Stimulated activated CD4-positive, alpha-beta T cell treated with anti-CD3 and anti-CD28 coated beads, Interleukin-2, amount 100 ng/mL, for 24 hours (primary cell): Measurements from ENCODE around the gene LTBP1.
"Not testable (repeated sequence)": the region's sequence is repeated elsewhere in the genome, so short reads cannot be mapped to it uniquely, and the experiment has no call there.

Experiments
- DNase-seq, 2 donors: peaks; one replicate each; pipeline ENCODE4 v3.0.0-alpha.2; 2020

The LTBP1 gene

DNA sequence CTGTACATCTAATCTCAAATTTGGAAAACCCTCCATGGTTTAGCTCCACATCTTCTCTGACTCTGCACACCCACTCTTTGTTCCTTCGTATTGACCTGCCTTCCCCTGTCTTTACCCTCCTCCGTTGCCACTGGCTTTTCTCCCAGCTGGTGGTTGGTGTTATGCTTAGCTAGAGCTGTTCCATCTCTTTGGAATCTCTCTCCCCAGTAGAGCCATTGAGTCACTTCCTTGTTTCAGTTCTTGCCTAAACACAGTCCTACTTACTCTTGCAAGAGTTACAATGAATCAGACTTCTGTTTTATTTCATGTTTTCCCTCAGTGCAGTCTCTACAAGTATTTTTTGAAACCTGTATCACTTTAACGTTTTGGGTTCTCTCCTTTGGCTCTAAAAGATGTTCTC, 263.9 kb downstream of the LTBP1 start:
- DNase-seq: no peak

DNA sequence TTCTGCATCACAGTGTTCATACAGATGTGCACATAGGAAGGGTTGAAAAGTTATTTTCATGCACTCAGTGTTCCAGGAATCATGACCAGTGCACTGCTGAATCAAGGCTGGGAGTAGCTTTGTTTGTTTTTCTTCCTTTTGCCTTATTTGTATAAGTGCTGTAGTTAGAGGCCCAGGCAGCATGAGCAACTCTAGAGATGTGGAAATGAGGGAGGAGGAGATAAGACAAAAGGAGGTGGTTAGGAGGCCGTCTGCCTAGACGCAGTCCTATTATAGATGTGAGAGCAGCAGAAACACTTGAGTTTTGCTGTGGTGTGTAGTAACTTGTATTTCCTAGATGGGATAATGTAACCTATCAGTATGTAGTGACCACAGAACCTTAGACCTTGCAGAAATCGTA, 265.4 kb downstream of the LTBP1 start:
- DNase-seq: no peak

DNA sequence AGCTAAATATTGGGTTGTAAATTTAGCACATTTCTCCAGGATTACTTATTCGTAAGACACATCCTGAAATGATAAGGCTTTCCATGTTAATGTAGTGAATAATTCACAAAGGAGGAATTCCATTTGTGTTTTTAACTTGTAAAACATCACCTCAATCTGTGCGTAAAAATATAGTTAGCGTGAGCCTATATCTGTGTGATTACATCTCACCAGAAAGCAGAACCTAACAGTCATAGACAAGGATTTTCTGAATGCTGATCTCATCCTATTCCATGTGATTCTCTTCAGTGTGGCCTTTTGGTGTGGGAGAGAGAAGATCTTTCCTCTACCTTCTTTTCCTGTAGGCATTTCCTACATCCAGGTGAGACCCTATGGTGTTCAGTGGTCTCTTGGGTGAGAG, 266.5 kb downstream of the LTBP1 start:
- DNase-seq: no peak

DNA sequence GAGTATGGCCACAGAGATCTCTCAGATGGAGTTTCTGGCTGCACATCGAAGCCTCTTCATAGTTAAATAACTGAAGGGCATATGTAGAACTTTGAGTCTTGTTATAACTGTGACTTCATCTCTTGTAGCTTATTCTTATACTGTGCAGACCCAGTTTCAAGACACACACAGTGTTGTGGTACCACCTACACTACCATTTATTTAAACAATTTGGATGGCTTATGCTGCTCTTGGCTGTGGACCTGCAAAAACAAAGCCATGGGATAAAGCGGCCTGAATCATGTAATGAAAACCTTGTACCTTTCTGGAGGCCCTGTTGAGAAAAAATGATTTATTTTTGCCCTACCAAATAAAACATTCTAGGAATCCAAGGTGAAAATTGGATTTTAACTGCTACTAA, 266.9 kb downstream of the LTBP1 start:
- no peak for DNase-seq

- DNase-seq: no peak
Observed at GRCh38 chr2:33214436-33214835, 267.7 kb downstream of the LTBP1 start.

- DNase-seq: no peak
Observed at GRCh38 chr2:33214857-33215256, 268.1 kb downstream of the LTBP1 start.

GRCh38 chr2:33215299-33215698, 268.5 kb downstream of the LTBP1 start:
- DNase-seq: no peak

- no peak for DNase-seq
Observed at GRCh38 chr2:33215983-33216382, 269.2 kb downstream of the LTBP1 start.

DNA sequence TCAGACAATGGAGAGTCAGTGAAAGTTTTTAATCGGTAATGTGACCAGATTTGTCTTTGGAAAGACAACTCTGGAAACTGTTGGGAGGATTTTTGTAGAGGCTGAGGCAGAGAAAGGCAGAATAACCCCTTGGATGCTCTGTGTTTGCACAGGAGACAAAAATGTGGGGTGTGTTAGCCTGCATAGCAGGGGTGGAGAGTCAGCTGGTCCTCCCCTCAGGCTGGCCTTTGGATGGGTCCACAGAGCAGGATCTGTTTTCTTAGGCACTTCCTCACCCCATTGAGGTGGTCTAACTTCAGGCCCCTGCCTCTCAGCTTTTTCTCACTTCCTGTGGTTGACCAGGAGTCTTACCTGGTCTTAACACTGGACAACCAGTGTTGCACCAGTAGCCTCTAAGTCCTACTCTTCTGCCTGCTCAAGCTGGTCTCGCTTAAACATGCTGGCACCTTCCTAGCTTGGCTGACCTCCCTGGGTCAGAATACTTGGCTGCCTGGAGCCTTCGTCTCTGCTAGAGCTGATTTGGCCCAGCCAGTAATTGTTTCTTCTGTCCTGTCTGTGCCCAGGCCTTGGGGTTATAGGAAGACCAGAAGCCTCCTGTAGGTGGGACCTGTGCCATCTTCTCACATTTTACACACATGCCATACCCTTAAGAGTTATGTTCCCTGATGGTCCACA, 269.9 kb downstream of the LTBP1 start:
- DNase-seq: no peak

GRCh38 chr2:33217406-33217805, 270.7 kb downstream of the LTBP1 start:
- no peak for DNase-seq

GRCh38 chr2:33219114-33219513, 272.4 kb downstream of the LTBP1 start:
- DNase-seq: no peak

GRCh38 chr2:33219850-33220275, 273.1 kb downstream of the LTBP1 start:
- DNase-seq: no peak

GRCh38 chr2:33220533-33220932, 273.8 kb downstream of the LTBP1 start:
- DNase-seq: no peak

- no peak for DNase-seq
Observed at GRCh38 chr2:33221046-33221784, 274.5 kb downstream of the LTBP1 start.

GRCh38 chr2:33222309-33222708, 275.6 kb downstream of the LTBP1 start:
- no peak for DNase-seq

DNA sequence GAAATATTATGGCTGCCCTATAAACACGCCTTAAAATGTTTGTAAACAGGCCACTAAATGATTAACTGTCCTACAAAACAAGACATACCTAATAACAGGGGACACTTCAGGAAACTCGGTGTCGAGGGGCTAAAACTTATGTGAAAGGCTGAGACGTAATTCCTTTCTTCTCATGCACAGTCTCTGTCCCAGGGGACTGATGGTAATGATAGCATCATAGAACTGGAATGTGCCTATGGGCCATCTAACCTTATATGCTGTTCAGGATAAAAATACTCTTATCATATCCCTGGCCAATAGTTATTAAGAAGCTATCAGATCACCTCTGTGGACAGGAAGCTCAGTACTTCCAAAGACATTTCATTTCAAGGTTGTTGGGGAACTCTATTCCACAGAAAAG, 277.1 kb downstream of the LTBP1 start:
- no peak for DNase-seq

GRCh38 chr2:33225350-33225749, 278.6 kb downstream of the LTBP1 start:
- DNase-seq: no peak

DNA sequence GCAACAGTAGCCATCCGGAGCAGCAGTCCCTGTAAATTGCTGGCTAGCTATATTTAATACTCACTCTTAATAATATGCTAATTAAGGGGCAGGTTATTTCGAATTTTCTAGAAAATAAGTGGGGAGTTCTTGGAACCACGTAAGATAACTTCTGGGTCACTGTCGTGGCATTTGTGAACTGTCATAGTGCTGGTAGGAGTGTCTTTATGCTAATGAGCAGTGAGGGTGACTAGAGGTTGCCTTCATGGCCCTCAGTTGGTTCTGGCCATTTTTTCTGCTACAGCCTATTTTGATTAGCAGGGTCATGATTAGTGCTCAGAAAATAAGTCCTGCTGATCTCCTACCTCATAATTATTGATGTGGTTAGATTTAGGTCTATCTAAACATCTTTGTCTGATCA, 279.8 kb downstream of the LTBP1 start:
- no peak for DNase-seq

DNA sequence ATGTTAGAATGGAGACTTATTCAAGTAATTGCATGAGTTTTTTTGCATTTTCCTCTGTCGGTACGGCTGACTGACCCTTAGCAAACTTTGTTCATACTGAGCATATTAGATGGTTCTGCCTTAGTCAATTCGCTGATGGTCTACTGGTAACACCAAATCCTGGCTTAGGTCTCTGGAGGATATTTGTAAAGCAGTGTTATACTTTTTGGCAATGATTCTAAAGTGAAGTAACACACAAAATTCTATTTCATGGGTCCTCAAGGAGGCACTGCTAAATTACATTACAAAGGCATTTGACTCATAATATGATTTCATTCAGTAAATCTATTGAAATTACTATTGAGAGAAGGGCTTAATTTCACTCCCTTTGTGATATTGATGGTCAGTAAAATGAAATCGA, 282.9 kb downstream of the LTBP1 start:
- DNase-seq: no peak

GRCh38 chr2:33230195-33230594, 283.4 kb downstream of the LTBP1 start:
- no peak for DNase-seq

- no peak for DNase-seq
Observed at GRCh38 chr2:33230842-33231241, 284.1 kb downstream of the LTBP1 start.

- not testable (repeated sequence) for DNase-seq
Observed at GRCh38 chr2:33235559-33235958, 288.8 kb downstream of the LTBP1 start.

- DNase-seq: no peak
Observed at GRCh38 chr2:33236482-33237385, 290.0 kb downstream of the LTBP1 start.

- DNase-seq: no peak
Observed at GRCh38 chr2:33238111-33238510, 291.4 kb downstream of the LTBP1 start.
